OCI-LY7 (cell line): ENCODE measurements around the gene CTNNA2. TPM values are rescaled to one million over a fixed set of nuclear protein-coding genes. Genes with fewer than 3 reads are reported as not detected.

Source experiments
- BruUV-seq: library from RNA; stranded (reverse); fragments of 400-500 nt; replicated peaks from 2 replicates; lab custom pipeline; 2021; lab: Mats Ljungman, UMichigan
- CTCF ChIA-PET: fragments of 300-600 bp; sonication (Branson Sonifier 250); formaldehyde crosslinking; loops from one replicate; lab custom pipeline; 2022; ENCODE audit warnings: antibody characterized with exemption; ENCODE audit not compliant: unreplicated experiment; lab: Charles Lee
- POLR2A ChIA-PET: fragments of 300-600 bp; sonication (Branson Sonifier 250); formaldehyde crosslinking; loops from one replicate; lab custom pipeline; 2022; ENCODE audit warnings: antibody characterized with exemption; lab: Charles Lee
- DNase-seq: peaks from one replicate; pipeline ENCODE4 v3.0.0-alpha.2; 2015; ENCODE audit warnings: low spot score
- H2AFZ ChIP-seq: fragments of 200-600 bp; sonication (generic), shearing (Covaris generic); 2 replicates; pipeline ENCODE4 v1.6.1; 2014; ENCODE audit warnings: mild to moderate bottlenecking, antibody characterized with exemption, low read length, moderate library complexity
- H3K27ac ChIP-seq: fragments of 200-600 bp; sonication (generic); 2 replicates; pipeline ENCODE4 v1.5.1; 2014; ENCODE audit warnings: mixed run types, low read depth, mild to moderate bottlenecking, moderate library complexity, low read length, inconsistent platforms; ENCODE audit not compliant: poor library complexity, severe bottlenecking
- H3K36me3 ChIP-seq: fragments of 200-600 bp; sonication (generic); 2 replicates; pipeline ENCODE4 v1.6.1; 2014; ENCODE audit warnings: mild to moderate bottlenecking, antibody characterized with exemption, low read length, moderate library complexity, mixed read lengths; ENCODE audit not compliant: insufficient read depth
- H3K4me1 ChIP-seq: fragments of 200-600 bp; sonication (generic); 2 replicates; pipeline ENCODE4 v1.5.1; 2014; ENCODE audit warnings: mild to moderate bottlenecking, low read length; ENCODE audit not compliant: insufficient read depth, poor library complexity, severe bottlenecking
- H3K4me2 ChIP-seq: fragments of 200-600 bp; sonication (generic); 2 replicates; pipeline ENCODE4 v1.6.1; 2014; ENCODE audit warnings: mild to moderate bottlenecking, low read length
- H3K4me3 ChIP-seq: fragments of 200-600 bp; sonication (generic); 2 replicates; pipeline ENCODE4 v1.5.1; 2014; ENCODE audit warnings: mild to moderate bottlenecking, low read depth, low read length; ENCODE audit not compliant: poor library complexity, severe bottlenecking
- H3K79me2 ChIP-seq: fragments of 200-600 bp; sonication (generic); 2 replicates; pipeline ENCODE4 v1.6.1; 2016; ENCODE audit warnings: low read depth, mild to moderate bottlenecking, low read length, moderate library complexity, mixed read lengths; ENCODE audit not compliant: insufficient read depth
- H3K9me2 ChIP-seq: fragments of 200-600 bp; sonication (generic); 2 replicates; pipeline ENCODE4 v1.6.1; 2016; ENCODE audit warnings: mild to moderate bottlenecking, low read length, mixed read lengths; ENCODE audit not compliant: insufficient read depth
- H3K9me3 ChIP-seq: fragments of 200-600 bp; sonication (generic); 2 replicates; pipeline ENCODE4 v1.6.1; 2014; ENCODE audit warnings: mild to moderate bottlenecking, mixed run types, low read length, mixed read lengths
- H4K20me1 ChIP-seq: fragments of 200-600 bp; sonication (generic); 2 replicates; pipeline ENCODE4 v1.6.1; 2014; ENCODE audit warnings: mild to moderate bottlenecking, antibody characterized with exemption, low read length, moderate library complexity, mixed read lengths; ENCODE audit not compliant: insufficient read depth
- EZH2phosphoT487 ChIP-seq: fragments of 200-600 bp; sonication (generic); IDR thresholded peaks from 2 replicates; pipeline ENCODE4 v1.6.1; 2018; ENCODE audit warnings: low read depth, borderline replicate concordance, mild to moderate bottlenecking, mixed run types, antibody characterized with exemption, low read length, moderate library complexity, mixed read lengths
- intact Hi-C: fragments of 100-400 bp; cut with micrococcal nuclease; formaldehyde crosslinking; loops from one replicate; pipeline ENCODE4 v1.10.0; 2022; ENCODE audit not compliant: unreplicated experiment
- total RNA-seq, 2 experiments: library from RNA; depleted of rRNA in 1 of 2; stranded (reverse); fragments of >200 nt in 1 of 2; shearing (Covaris generic) in 1 of 2; gene quantifications; 2 replicates each; pipeline ENCODE4 v1.2.3, GENCODE V29; 2014 to 2022
- TF ChIP-seq, protein P1 (sequence below): fragments of 200-600 bp; sonication (generic); conservative IDR thresholded peaks from 2 replicates; pipeline ENCODE4 v1.5.1; 2014; ENCODE audit warnings: mild to moderate bottlenecking, antibody characterized with exemption, low read length, moderate library complexity, mixed read lengths

The CTNNA2 gene
- total RNA-seq, 2 experiments from 2014 or later: 0.19 to 2.7 TPM

DNA sequence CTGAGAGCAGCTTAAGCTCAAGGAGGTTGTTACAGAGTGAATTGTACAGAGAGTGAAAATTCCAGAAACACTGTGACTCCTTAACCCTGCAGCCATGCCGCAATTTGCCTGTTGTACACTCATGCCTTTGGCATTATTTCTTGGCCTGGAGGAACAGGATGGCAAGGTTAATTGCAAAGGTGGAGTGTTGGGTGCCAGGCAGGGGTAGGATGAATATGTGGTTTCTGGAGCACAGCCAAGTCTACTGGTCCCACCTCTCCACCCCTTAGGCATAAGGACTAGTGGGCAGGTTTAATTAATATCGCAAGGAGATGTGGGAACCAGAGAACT lies 541.5 kb downstream of the CTNNA2 start:
- no peaks in the 10 kb centered on the region for H3K4me1 ChIP-seq
- intact Hi-C loops: no loop called here
- H3K4me3 ChIP-seq: no peak overlapping the region
- no peak for DNase-seq
- no peaks in the 10 kb centered on the region for H3K36me3 ChIP-seq
- H3K9me2 ChIP-seq: no peaks in the 10 kb centered on the region
- no peaks in the 10 kb centered on the region for H3K79me2 ChIP-seq
- no peak overlapping the region for H3K27ac ChIP-seq
- no peaks in the 10 kb centered on the region for H3K9me3 ChIP-seq
- TF ChIP-seq, protein P1, sequence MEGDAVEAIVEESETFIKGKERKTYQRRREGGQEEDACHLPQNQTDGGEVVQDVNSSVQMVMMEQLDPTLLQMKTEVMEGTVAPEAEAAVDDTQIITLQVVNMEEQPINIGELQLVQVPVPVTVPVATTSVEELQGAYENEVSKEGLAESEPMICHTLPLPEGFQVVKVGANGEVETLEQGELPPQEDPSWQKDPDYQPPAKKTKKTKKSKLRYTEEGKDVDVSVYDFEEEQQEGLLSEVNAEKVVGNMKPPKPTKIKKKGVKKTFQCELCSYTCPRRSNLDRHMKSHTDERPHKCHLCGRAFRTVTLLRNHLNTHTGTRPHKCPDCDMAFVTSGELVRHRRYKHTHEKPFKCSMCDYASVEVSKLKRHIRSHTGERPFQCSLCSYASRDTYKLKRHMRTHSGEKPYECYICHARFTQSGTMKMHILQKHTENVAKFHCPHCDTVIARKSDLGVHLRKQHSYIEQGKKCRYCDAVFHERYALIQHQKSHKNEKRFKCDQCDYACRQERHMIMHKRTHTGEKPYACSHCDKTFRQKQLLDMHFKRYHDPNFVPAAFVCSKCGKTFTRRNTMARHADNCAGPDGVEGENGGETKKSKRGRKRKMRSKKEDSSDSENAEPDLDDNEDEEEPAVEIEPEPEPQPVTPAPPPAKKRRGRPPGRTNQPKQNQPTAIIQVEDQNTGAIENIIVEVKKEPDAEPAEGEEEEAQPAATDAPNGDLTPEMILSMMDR: no peak
- H2AFZ ChIP-seq: no peak overlapping the region
- CTCF ChIA-PET: no interaction called here
- POLR2A ChIA-PET: no interaction called here
- BruUV-seq: no TSS peak
- no peak overlapping the region for H3K4me2 ChIP-seq
- no peaks in the 10 kb centered on the region for H4K20me1 ChIP-seq

DNA sequence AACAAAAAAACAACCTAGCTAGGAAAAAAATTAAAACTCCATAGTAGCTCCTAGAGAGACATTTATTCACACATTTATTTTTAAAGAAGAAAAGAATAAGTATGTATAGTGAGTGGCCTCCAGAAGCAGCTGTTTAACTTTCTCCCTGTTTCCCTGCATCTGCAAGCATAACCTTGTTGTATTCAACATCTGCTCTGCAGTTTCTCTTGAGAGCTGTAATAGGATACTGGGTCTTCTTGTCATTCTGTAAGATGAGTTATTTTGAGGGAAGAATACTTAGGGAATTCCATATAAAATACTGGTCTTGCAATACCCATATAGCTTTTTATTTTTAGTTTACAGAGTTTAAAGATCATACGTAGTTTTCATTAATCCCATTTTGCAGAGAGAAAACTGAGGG lies 545.1 kb downstream of the CTNNA2 start:
- H4K20me1 ChIP-seq: no peaks in the 10 kb centered on the region
- no peaks in the 10 kb centered on the region for H3K36me3 ChIP-seq
- no peaks in the 10 kb centered on the region for H3K9me3 ChIP-seq
- no peaks in the 10 kb centered on the region for H3K79me2 ChIP-seq
- no peak overlapping the region for H2AFZ ChIP-seq
- TF ChIP-seq EZH2phosphoT487: no peak
- TF ChIP-seq, protein P1: no peak
- DNase-seq: no peak
- ChIA-PET CTCF (no interaction called here), POLR2A (interaction anchor here (0.6 to 1.3 kb wide), 2 partner anchors 10 to 48 kb away, joined by 3 to 4 read pairs; no protein-coding TSS in a partner anchor)
- intact Hi-C loops: no loop called here
- H3K27ac ChIP-seq: no peak overlapping the region
- BruUV-seq: no TSS peak
- no peaks in the 10 kb centered on the region for H3K4me1 ChIP-seq
- H3K4me2 ChIP-seq: no peak overlapping the region
- H3K9me2 ChIP-seq: no peaks in the 10 kb centered on the region
- H3K4me3 ChIP-seq: no peak overlapping the region

DNA sequence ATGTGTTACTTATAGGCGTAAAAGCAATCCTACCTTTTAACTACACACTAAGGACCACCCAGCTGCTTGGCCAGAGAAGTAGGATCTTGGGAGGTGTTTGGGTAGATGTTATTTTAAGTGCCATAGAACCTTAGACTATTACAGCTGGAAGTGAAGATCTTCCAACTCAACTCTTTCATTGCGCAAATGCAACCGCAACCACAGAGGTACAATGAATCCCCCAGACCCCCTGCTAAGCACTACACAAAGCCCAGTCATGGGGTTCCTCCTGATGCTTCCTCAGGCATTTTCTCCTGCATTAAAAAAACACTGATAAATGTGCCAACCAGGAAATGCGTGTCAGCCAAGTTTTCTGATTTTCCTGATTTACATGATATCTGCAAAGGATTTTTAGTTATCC lies 545.7 kb downstream of the CTNNA2 start:
- Histone ChIP-seq H4K20me1 (no peaks in the 10 kb centered on the region), H3K27ac (no peak overlapping the region), H3K79me2 (no peaks in the 10 kb centered on the region), H3K9me3 (no peaks in the 10 kb centered on the region), H3K4me2 (no peak overlapping the region), H3K36me3 (no peaks in the 10 kb centered on the region), H3K4me1 (no peaks in the 10 kb centered on the region), H3K4me3 (no peak overlapping the region), H3K9me2 (no peaks in the 10 kb centered on the region), H2AFZ (no peak overlapping the region)
- ChIA-PET CTCF (no interaction called here), POLR2A (no interaction called here)
- DNase-seq: no peak
- BruUV-seq: no TSS peak
- TF ChIP-seq, protein P1: no peak
- intact Hi-C loops: no loop called here
